ENCODE data around the gene GALNT9.

- TF ChIP-seq CTCF (IDR thresholded peaks at IDR 0.05; ENCODE audit: poor library complexity): no peak
- no peak for TF ChIP-seq EZH2 (IDR thresholded peaks at IDR 0.05; ENCODE audit: borderline replicate concordance)
- no peak for TF ChIP-seq EZH2phosphoT487 (IDR thresholded peaks at IDR 0.05; ENCODE audit: low read depth, severe bottlenecking, unreplicated experiment)
Measured at GRCh38 chr12:132147423-132148367, 181.7 kb downstream of the GALNT9 start.

Measured in hepatocyte (in vitro differentiated cells).